Neutrophil (primary cell): ENCODE measurements around the gene SLC9A4.

ENCODE experiments used
- H3K27ac ChIP-seq: fragments of 200-600 bp; sonication (generic); 2 replicates; pipeline ENCODE4 v1.5.1; 2016; ENCODE audit warnings: mild to moderate bottlenecking, moderate library complexity
- H3K27me3 ChIP-seq: fragments of 200-600 bp; sonication (generic); 2 replicates; pipeline ENCODE4 v1.6.0; 2016; ENCODE audit warnings: mild to moderate bottlenecking
- H3K36me3 ChIP-seq: fragments of 200-600 bp; sonication (generic); 2 replicates; pipeline ENCODE4 v1.5.1; 2017
- H3K4me1 ChIP-seq, 2 experiments: fragments of 200-600 bp in 1 of 2; sonication (generic) in 1 of 2; 1 replicate in 1 of 2; 2 replicates in 1 of 2; pipeline versions ENCODE4 v1.5.1 to v1.6.1; 2013 to 2016; ENCODE audit warnings: low read depth in 1 of 2, low read length in 1 of 2, mild to moderate bottlenecking in 1 of 2, moderate library complexity in 1 of 2; ENCODE audit not compliant: control insufficient read depth in 1 of 2, insufficient read depth in 1 of 2
- H3K4me3 ChIP-seq, 2 experiments: fragments of 200-600 bp in 1 of 2; sonication (generic) in 1 of 2; 1 replicate in 1 of 2; 2 replicates in 1 of 2; pipeline ENCODE4 v1.5.1; 2013 to 2016; ENCODE audit warnings: low read depth in 1 of 2, low read length in 1 of 2, mild to moderate bottlenecking in 1 of 2, moderate library complexity in 1 of 2
- H3K9me3 ChIP-seq: fragments of 200-600 bp; sonication (generic); 2 replicates; pipeline ENCODE4 v1.5.1; 2016
- TF ChIP-seq, protein P1 (sequence below): fragments of 200-600 bp; sonication (generic); IDR thresholded peaks from 2 replicates; pipeline ENCODE4 v1.5.1; 2016; ENCODE audit warnings: antibody characterized with exemption

SLC9A4 gene

DNA sequence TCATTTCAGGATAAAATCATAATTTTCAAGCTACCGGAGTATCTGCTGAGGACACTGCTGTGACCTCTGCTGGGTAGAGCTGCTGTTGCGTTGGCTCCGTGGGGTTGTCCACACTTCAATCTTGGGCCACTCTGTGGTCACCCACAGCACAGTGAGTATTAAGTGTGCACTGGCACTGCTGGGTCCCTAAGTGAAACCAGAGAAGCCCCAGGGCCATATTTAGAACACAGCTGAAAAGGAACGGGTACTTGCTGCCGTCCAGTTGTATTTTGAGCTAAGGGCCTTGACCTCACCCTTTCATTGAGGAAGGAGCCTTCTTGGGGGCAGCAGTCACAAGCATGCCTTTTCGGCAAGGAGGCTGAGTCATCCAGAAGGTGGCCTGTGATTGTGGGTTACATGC is 10.1 kb downstream of the SLC9A4 start:
- TF ChIP-seq, protein P1, sequence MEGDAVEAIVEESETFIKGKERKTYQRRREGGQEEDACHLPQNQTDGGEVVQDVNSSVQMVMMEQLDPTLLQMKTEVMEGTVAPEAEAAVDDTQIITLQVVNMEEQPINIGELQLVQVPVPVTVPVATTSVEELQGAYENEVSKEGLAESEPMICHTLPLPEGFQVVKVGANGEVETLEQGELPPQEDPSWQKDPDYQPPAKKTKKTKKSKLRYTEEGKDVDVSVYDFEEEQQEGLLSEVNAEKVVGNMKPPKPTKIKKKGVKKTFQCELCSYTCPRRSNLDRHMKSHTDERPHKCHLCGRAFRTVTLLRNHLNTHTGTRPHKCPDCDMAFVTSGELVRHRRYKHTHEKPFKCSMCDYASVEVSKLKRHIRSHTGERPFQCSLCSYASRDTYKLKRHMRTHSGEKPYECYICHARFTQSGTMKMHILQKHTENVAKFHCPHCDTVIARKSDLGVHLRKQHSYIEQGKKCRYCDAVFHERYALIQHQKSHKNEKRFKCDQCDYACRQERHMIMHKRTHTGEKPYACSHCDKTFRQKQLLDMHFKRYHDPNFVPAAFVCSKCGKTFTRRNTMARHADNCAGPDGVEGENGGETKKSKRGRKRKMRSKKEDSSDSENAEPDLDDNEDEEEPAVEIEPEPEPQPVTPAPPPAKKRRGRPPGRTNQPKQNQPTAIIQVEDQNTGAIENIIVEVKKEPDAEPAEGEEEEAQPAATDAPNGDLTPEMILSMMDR, result no peak

DNA sequence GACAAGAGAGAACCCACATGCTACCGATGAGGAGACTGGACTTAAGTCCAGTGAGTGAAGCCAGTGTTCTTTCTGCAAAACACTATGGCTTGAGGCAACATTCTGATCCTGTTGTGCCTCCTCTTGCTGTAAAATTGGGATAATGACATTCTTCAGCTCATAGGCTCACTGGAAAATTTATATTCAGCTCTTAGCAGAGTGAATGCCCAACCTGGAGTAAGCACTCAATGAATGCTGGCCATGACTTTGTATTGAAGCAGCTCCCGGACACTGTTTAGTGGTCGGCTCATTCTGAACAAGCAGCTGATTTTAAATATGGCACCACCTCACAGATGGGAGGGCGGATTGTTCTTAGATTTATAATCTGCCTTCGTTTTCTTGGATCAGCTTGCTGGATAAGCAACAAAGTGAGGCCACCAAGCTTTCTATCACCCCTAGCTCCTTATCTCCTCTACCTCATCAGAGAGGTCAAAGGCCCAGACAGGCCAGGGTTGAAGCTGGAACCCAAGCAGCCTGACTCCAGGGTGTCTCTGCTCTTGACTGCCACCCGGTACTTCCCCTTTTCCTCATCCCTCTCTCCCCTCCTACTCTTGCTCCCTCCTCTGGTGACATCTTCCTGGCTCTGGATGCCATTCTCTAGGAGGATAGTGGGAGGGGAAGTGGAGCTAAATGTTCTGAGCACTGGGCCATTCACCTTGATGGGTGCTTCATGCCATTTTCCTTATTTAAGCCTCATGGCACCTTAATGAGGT is 11.5 kb downstream of the SLC9A4 start:
- Histone ChIP-seq H3K4me1 (peaks cover 61 to 63% of the 10 kb centered on the region in 2 experiments), H3K27me3 (no peaks in the 10 kb centered on the region), H3K36me3 (no peaks in the 10 kb centered on the region), H3K27ac (no peak overlapping the region), H3K9me3 (no peaks in the 10 kb centered on the region), H3K4me3 (no peak overlapping the region)
- TF ChIP-seq, protein P1, result no peak

More for the DNA sequence above, 10.1 kb downstream of the SLC9A4 start:
- peaks cover 52 to 62% of the 10 kb centered on the region in 2 experiments for H3K4me1 ChIP-seq
- no peak overlapping the region for H3K4me3 ChIP-seq
- H3K36me3 ChIP-seq, result no peaks in the 10 kb centered on the region
- H3K27ac ChIP-seq, result no peak overlapping the region
- H3K27me3 ChIP-seq, result no peaks in the 10 kb centered on the region
- H3K9me3 ChIP-seq, result no peaks in the 10 kb centered on the region

DNA sequence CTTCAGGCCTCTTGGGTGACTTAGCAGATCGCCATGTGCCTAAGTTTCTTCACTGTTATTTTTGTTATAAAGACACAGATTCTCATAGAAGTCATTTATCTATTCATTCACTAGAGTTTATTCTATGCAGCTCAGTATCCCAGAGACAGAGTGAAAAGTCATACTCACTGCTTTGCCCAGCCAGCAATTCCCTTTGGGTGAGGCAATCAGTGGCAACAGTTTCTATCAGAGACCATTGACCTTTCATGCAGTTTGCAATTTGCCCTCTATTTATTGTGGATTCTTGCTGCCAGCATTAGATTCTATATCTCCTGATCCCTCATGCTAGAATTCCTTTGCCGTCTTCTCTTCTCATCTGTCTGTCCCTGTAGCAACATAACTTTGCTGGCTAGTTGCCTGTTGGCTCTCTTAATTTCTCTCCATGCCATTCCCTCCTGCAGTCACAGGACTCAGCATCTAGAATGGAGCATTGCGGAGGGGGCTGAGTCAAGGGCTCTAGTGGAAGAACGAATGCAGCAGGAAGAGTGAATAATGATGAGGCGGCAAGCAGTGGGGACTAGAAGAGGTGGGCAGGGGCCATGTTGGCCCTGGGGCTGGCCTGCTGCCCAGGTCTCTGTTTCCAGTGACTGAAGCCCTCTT is 12.2 kb downstream of the SLC9A4 start:
- Histone ChIP-seq H3K27ac (no peak overlapping the region), H3K4me3 (no peak overlapping the region), H3K27me3 (no peaks in the 10 kb centered on the region), H3K9me3 (no peaks in the 10 kb centered on the region), H3K4me1 (peaks cover 61 to 63% of the 10 kb centered on the region in 2 experiments), H3K36me3 (no peaks in the 10 kb centered on the region)
- TF ChIP-seq, protein P1, result no peak

DNA sequence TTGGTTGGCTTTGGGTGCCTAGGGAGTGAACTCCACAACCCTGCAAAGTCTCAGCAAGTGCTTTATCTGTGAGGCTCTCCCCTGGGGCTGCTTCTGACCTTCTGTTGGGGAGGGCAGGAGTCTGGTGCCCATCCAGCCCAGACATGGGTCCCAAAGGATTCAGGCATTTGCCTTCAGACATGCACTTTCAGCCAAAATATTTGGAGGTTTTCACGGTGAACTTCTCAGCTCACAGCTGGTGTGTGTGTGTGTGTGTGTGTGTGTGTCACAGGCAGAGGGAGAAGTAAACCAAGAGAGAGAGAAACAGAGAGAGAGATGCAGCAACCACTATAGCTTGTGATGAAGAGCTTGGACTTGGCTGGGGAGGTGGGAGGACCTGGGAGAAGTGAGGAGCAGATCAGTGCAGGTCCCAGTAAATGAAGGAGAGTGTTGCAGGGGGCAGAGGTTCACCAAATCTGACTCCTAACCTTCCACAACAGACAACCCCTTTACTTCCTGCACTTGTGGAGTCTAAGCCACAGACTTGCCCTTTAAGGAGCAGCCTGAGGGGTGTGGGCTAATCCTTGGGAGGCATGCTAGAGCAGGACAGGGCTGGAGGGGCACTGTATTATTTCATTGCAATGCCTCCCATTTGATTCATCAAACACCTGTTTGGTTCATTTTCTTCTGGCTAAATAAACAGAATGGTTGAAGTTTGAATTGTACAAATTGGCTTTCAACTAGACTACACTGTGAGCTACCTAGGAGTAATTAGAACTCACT is 14.1 kb downstream of the SLC9A4 start:
- Histone ChIP-seq H3K4me1 (peaks cover 60 to 64% of the 10 kb centered on the region in 2 experiments), H3K27ac (peak overlapping the region; percentile 84), H3K36me3 (no peaks in the 10 kb centered on the region), H3K27me3 (no peaks in the 10 kb centered on the region), H3K9me3 (no peaks in the 10 kb centered on the region), H3K4me3 (peak overlapping the region in 1 of 2 experiments; percentile 21)
- TF ChIP-seq, protein P1, result no peak

DNA sequence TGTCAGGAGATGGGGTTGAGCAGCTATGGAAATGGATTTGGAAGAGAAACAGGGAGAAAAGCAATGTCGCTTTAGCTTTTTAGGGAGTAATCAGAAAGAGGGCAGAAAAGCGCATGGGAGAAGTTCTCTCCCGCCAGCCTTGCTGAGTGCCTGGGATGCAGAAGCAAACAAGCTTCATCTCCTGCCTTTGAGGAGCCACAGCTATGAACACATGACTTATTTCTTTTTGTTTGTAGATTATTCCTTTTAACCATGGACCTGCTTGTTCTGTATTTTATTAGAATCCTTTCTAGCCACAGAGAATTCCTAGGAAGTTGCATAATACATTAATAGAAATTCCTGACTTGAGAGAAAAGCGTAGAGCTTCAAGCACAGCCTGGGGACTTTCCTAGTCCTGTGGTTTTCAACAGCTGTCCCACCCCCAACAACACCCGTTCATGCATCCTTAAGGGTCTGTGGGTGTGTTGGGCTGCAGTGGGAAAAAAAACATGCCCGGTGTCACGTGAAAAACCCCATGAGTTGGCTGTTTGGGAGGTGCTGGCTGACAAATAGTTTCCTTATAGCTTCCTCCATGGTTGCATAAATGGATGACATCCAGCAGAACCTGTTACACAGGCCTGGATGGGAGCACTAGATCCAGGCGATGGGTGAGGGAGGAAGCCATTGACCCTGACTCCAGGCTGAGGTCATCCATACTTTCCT is 14.9 kb downstream of the SLC9A4 start:
- peak overlapping the region; percentile 84 for H3K27ac ChIP-seq
- H3K4me3 ChIP-seq, result peak overlapping the region in 1 of 2 experiments; percentile 21
- peaks cover 60 to 64% of the 10 kb centered on the region in 2 experiments for H3K4me1 ChIP-seq
- no peaks in the 10 kb centered on the region for H3K9me3 ChIP-seq
- TF ChIP-seq, protein P1, result no peak
- no peaks in the 10 kb centered on the region for H3K36me3 ChIP-seq
- no peaks in the 10 kb centered on the region for H3K27me3 ChIP-seq
